Activated CD4-positive, CD25-positive, alpha-beta regulatory T cell treated with anti-CD3 and anti-CD28 coated beads, Interleukin-2, amount 50 U/mL, for 24 hours (primary cell): ENCODE measurements around the gene SPAG7.

Experiments
- ATAC-seq, 2 donors: fragments of 150-1000 bp; cut with Tn5 transposase; one replicate each; pipeline ENCODE4 v1.10.0; 2021; ENCODE audit warnings: mild to moderate bottlenecking in 1 of 2, moderate library complexity in 1 of 2

Gene SPAG7

DNA sequence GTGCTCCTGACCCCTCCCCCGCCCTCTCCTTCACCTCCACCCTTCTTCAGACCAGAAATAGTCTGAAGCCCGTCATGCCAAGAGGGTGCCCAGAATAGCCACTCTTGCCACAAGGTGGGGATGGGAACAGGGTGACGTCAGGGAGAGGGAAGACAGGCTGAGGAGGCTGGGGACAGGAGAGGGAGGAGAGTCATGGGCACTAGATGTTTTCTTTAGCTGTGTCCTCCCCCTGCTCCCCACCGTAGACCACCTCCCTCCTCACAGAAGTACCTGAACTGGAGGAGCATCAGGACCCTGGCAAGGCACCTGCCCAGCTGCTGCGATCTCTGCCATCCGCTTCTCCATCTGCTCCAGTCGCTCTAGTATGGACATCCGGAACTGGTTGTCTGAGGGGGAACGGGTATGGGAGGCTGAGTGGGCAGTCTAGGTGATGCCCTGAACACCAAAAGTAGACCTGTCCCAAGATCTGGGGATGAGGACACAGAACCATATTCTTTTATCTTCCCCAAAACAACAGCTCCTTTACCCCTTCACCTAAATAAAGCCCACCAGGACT, 6.6 kb upstream of the SPAG7 start:
- ATAC-seq: no peak

DNA sequence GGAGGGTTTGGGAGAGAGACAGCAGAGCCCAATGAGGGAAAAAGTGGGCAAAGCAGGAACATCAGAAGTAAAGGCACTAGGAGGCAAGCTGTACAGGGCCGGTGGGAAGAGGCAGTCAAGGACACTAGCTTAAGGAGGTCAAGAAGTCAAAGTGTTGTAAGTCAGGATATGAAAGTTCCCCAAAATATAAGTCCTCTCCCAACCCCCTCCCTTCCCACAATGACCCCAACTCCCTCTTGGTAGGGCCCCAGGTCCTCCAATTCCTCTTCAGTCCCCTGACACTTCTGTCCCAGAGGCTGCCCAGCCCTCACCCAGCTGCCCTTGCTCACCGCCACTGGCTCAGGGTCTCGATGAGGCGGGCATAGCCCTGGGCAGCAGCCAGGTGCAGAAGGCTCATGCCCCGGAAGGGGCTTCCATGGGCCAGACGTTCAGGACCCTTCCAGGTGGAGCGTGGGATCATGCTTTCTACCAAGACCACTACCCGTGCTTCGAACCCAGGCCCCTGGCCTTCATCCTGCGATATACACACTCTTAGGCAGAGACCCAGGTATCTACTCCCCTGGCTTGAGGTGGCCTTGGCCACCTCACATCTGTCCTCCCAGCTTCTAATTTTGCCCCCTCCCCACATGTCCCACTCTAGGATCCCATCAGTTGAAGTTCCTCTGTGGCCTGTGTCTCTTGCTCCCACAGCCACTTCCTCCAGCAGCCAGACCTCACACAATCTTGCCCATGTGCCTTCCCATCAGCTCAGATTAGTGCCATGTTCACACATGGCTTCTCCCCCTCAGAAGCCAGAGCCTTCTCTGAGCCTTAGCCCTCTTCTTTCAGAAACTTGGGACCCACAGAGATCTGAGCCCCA, 5.9 kb upstream of the SPAG7 start:
- ATAC-seq: no peak

DNA sequence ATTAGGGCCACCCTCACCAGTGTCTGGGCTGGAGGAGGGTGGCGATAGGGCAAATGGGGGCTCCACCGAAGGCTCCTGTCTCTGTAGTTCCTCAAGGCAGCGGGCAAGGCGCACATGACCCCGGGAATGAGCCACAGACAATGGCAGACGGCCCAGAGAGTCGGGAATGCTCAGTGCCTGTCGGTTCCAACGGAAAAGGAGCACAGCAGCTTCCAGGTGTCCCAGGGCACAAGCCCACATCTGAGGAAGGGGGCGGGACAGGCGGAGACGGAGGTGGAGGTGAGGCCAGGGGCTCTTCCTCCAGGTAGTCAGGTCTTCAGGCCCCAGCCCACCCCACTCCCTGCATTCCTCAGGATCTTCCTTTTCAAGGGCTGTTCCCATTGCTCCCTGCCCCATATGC, 5.1 kb upstream of the SPAG7 start:
- no peak for ATAC-seq

DNA sequence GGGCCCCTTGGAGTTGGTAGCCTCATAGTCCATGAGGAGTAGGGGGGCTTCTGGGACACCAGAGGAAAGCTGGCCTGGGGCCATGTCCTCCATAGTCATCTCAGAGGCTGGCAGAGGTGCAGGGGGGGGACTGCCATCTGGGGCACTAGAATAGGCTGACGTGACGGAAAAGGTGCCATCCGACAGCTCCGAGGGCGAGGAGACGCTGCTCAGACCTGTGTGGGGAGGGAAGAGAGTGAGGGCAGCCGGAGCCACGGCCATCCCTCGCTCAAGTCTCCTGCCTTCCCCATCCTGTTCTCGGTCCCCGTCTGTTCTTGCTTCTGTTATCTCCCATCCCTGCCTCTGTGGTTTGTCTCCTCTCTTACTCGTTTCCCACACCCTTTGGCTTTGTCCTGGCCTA, 4.7 kb upstream of the SPAG7 start:
- ATAC-seq: no peak

DNA sequence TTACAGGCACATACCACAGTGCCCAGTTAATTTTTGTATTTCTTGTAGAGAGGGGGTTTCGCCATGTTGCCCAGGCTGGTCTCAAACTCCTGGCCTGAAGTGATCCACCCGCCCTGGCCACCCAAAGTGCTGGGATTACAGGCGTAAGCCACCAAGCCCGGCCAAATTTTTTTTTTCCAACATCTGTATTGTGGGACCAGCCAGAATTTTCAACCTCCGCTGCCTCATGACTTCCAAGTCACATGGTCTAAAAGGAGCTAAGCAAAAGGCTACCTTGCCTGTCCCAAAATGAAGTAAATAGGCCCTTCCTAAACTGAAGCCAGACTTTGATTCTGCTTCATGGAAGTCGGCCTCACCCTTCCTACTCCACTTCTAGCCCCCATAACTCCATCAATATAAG, 4.2 kb upstream of the SPAG7 start:
- ATAC-seq: no peak

DNA sequence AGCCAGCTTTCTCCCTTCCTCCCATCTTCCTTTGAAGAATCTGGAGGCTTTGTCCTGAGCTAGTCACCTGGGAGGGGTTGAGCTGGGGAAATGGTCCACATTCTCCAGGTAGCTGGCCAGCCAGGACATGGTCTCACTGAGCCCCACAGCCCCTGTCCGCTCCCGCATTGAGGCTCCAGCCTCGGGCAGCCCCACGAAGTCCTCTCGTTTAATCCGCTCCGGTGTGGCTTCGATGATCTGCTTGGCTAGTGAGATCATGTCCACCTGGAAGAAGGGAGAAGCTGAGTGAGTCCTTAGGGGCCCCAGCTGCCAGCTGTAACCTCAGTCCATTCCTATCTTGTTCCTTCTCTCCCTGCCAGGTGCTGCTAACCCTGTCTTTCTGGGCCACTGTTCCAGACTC, 2.7 kb upstream of the SPAG7 start:
- no peak for ATAC-seq

DNA sequence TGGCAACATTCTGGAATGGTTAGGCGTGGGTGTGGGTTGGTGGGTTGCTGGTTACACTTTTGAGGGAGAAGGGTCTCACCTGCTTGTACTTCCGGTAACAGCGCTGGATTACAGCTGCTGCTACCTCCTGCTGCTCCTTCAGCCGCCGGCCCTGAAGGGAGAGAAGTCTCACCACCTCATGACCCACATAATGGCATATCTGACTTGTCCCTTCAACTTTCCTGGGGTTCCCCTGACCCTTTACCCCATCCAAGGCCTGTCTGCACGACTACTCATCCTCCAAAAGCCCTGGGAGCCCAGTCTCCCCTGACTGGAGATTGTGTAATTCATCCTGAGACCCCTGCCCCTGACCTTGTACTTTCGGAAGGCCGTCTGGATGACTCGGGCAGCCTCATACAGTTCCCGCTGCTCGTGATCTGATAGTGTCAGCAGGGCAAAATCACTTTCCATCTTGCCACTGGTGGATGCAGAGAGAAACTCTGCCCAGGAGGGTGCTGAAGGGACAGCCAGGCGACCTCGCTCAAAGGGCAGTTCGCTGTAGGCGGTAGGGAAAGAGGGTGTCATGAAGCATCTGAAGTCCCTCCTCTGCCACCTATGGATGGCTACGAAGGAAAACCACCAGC, 2.0 kb upstream of the SPAG7 start:
- ATAC-seq: no peak

DNA sequence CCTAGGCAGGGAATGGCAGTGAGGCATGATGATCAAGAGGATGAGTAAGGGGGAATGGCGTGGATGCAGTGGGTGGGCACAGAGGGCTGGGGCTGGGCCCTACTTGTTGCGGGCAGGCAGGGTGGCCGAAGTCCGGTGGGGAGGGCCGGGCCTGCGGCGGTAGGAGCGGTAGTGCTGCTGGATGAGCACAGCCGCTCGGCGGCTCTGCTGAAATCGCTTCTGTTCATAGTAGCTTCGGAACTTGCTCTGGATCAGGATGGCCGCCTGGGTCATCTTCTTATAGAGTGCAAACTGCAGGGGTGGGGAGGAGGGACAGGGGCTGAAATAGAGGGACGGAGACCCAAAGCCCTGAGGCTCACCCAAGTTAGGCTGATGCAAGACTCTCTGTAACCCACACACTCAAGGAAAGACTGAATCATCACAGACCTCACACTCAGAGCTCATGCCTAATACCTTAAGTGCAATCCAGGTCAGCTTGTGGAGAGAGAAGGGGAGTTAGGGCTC, 1.5 kb upstream of the SPAG7 start:
- peak; percentile 29 to 36 for ATAC-seq

DNA sequence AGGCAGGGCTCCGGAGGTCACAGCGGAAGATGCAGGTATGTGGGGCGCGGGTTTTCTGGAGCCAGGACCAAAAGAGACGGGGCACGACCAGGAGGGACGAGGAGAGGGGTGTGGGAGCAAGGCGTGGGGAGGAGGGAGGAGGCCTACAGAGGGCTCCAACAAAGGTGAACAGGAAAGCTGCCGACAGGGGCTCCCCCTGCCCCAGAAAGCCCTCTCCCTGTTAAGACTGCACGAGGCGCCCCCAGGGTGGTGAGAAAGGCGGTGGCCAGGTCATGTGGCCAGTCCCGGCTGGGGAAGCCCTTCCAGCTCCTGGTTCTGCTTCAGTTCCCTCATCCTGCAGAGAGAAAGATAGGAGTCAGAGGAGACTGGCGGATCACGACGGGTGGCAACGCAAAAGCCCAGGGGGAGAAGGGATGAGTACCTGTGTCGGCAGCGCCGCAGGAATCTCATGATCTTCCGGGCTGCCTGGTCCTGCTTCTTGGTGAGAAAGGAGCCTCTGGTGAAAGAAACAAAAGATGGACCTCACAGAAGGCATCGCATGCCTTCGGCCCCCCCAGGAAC, 949 bp upstream of the SPAG7 start:
- no peak for ATAC-seq

DNA sequence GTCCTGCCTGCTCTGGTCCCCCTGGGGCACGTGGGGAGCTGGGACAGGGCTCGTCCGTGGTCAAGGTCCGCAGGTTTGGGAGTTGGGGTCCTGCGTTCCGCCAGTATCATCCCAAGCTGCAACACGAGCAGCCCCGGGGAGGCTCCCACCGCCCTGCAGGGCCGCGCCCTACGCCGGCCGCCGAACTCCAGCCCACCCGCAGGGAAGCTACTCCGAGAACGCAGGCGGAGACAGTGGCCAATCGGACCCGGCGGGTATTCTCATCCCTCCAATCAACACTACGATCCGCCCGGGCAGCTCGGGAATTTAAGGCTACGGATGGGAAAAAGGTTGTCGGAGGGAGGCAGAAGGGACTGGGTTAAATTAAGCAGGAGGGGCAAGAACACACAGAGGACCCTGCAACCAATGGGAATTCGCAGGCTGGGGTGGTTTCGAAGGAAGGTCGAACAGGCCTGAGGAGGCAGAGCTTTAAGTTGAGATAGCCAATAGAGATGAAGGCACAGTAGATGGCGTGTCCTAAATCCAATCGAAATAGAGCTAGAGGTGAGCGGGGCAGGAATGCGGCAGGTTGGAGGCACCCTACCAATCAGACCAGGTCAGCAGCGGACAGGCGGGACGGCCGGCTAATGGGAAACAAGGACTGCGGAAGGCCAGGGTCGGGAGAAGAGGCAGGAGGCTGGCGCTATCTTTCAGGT, 626 bp downstream of the SPAG7 start:
- ATAC-seq: peak; percentile 84 to 87

DNA sequence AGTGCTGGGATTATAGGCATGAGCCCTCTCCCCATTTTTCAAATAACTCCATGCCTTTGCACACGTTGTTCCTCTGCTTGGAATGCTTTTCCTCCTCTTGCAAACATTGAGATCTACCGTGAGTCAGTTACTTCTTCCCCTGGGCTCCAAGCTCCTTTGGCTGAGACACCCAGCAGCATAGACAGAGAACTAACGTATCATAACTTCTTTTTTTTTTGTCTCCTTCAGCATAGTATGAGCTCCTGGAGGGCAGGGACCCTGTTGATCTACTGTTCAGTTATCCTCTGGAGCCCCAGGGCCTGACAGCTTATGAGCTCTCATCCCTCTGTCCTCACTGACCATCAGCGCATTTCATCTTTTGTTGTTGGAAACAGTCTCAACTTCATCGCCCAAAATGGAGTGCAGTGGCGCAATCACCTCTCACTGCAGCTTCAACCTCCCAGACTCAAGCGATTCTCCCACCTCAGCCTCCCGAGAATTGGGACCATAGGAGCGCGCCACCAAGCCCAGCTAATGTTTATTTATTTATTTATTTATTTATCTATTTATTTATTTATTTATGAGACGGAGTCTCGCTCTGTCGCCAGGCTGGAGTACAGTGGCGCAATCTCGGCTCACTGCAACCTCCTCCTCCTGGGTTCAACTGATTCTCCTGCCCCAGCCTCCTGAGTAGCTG, 2.2 kb downstream of the SPAG7 start:
- ATAC-seq: no peak

DNA sequence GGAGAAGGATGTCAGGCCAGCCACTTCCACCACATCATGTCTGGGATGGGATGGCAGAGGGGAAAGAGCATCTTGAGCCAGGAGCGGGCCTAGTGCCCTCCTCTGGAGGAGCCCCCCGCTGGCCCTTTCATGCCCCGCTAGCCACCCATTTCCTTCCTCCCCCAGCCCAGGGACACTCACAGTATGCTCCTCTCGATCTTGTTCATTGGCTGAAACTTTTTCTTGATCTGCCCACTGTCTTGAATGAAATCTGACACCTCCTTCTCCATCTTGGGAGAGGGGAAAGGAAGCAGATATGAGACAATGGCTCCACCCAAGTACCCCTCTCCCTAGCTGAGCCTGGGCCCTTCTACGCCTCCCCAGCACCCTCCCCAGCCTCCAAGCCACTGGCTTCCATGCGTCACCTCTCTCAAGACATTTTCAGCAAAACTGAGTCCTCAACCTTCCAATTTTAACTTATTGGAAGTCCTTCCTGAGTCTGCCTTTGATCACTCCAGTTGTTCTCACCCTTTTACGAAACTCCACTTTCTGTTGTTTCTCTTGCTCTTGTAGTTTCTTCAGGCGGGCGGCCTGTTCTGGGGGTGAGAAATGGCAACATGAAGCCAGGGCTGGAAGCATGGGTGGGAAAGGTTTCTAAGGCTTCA, 7.2 kb downstream of the SPAG7 start:
- ATAC-seq: no peak

DNA sequence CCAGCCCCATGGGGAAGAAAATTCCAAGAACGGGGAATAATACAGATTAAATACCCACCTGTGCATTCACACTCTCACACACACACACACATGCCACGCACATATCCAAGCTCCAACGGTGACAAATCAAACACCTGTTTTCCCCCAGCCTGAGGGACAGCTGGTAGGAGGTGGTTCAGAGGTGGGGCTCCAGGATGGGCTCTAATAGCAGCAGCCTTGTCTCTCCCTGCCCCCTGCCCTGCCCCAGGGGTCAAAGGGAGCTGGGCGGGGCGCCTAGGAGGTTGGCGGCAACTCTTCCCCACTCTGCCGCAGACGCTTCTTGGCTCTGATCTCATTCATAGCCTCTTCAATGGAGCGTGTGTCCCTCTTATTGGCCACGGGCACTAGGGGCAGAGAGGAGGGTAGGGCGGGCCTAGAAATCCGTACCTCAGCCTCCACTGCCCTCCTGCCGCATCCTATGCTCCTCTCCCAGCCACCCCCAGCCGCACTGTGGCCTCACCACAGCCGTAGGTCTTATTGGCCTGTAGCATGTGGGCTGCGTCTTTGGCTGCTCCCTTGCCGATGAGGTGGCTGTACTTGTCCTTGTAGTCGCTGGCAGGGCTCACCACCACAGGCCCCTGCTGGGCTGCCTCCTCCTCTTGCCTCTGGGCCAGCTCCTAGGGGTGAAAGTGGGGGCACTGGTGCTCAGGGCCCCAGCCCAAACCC, 8.2 kb downstream of the SPAG7 start:
- no peak for ATAC-seq

DNA sequence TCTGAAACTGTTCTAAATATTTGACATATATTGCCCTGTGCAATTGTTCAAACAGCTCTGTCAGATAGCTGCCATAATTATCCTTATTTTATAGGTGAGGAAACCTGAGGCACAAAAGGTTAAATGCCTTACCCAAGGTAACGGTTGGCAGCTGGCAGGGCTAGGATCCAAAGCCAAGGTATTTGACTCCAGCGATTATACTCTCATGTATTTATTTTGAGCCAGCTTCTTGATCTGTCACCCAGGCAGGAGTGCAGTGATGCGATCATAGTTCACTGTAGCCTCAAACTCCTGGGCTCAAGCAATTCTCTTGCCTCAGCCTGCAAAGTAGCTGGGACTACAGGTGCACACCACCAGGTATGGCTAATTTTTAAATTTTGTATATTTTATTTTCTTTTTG, 9.5 kb downstream of the SPAG7 start:
- no peak for ATAC-seq

DNA sequence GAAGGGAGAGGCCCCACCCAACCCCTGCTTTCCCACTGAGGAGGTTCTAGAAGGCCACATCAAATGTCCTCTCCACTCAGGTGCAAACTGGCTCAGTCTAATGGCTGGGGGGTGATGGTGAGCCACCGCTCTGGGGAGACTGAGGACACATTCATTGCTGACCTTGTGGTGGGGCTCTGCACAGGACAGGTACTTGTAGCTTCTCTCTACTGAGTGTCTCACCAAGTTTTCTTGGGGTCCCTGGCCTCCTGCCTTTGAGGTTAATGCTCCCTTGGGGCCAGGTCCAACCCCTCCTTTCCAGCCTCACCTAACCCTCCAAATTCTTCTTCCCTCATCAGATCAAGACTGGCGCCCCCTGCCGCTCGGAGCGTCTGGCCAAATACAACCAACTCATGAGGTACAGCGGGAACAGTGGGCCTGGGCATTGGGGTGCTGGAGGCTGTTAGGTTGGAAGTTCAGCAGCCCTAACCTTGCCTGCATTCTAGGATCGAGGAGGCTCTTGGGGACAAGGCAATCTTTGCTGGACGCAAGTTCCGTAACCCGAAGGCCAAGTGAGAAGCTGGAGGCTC, 11.0 kb downstream of the SPAG7 start:
- ATAC-seq: no peak

DNA sequence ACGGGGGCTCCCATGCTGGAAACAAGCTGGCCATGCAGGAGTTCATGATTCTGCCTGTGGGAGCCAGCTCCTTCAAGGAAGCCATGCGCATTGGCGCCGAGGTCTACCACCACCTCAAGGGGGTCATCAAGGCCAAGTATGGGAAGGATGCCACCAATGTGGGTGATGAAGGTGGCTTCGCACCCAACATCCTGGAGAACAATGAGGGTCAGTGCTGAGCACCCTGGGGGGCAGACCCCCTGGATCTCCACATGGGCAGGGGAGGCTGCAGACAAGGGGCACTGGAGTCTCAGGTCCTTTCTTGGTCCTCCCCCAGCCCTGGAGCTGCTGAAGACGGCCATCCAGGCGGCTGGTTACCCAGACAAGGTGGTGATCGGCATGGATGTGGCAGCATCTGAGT, 12.5 kb downstream of the SPAG7 start:
- ATAC-seq: no peak

DNA sequence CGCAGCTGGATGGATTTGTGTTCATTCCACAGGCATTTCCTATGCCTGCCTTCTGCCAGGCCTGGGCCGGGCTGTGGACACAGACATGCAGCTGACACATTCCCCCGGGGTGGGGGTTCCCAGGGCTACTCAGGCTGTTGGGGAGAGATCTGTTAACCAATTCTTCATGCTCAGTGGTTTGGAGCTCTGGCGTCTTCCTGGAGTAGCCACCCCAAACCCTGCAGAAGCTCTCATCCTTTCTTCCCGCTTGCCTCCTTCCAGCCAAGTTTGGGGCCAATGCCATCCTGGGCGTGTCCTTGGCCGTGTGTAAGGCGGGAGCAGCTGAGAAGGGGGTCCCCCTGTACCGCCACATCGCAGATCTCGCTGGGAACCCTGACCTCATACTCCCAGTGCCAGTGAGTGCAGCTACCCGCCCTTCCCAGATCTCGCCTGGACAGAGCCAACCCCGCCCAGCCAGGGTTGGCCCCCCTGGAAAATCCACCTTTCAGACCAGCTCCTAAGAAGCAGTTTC, 14.1 kb downstream of the SPAG7 start:
- ATAC-seq: no peak

DNA sequence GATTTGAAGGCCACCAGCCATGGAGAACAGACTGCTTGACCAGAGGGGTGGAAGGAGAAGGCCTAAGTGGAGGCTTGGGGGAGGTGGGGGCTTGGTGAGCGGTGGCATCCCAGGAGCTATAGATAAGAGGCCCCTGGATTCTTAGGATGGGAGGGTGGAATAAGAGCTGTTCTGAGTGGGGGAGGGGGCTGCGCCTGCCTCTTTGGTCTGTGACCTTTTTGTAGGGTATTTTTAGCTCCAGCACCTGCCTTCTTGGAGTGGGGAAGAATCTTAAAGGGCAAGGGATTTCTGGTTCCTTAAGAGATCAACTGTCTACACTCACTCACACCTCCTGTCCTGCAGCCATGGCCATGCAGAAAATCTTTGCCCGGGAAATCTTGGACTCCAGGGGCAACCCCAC, 16.1 kb downstream of the SPAG7 start:
- ATAC-seq: no peak

DNA sequence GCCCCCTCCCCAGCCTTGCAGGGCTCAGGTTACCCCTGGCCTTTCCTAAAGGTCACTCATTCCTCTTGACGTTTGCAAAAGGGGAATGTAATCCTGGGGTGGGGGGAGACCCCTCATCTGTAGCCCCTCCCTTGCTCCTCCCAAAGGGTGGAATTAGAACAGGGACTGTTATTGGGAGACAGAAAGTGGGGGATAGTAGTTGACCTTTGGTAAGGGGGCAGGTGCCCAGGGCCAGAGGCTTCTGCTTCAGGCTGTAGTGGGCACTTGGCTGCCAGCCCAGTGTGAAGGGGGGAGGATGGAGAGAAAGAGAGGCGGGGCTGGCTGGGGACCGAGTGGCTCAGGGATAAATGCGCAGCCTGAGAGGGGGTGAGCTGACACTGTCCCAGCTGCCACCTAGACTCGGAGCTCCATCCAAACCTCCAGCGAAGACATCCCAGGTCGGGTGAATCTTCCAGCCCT, 16.8 kb downstream of the SPAG7 start, which contains the start of gene ENO3:
Gene ENO3 (plus strand): TSS at position 374 of the 459 bp plus-strand sequence. CDS start 711 bp downstream, outside the sequence.
- ATAC-seq: no peak

DNA sequence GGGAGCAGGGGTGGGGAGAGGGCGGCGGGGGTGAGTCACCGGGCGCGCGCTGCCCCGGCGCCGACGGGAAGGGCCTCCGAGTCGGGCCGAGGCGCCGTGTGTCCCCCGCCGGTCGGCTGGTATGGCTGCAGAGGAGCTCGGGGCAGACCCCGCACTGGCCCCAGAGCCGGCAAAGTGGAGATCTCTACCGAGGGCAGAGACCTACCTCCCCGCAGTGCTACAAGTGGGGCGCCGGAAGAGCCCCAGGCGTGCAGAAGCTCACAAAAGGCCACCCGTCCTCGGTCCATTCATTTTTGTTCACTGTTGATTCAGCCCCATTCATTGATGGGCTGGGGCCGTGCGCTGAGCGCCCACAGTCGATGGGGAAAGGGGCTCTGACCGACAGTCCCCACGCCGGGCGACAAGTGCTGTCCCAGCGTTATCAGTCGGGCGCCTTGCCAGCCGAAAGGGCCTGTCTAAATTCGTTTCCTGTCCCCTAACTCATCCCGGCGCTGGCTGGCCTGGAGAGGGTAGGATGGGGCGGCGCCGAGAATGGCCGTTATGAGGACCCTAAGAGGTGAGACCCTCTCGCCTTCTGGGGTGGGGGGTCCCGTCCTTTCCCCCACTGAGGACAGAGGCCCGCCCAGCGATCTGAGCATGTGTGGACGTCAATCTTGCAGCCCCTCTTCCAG, 17.4 kb downstream of the SPAG7 start:
- peak; percentile 4 to 15 for ATAC-seq
